Thoracic aorta (tissue), 2 donors: ENCODE measurements around the gene GABBR1. TPM values are rescaled to one million over a fixed set of nuclear protein-coding genes. Genes with fewer than 3 reads are reported as not detected.

ENCODE experiments used
- ATAC-seq: fragments of 150-250 bp; one replicate; pipeline ENCODE4 v1.8.0; 2017; ENCODE audit warnings: low read depth; ENCODE audit not compliant: insufficient number of reproducible peaks, low FRiP score
- DNase-seq: peaks from one replicate; pipeline ENCODE4 v3.0.0-alpha.2; 2020; ENCODE audit warnings: low spot score
- H3K27ac ChIP-seq, 2 donors: fragments of 200-600 bp; sonication (generic); 1 replicate in 1 of 2; 2 replicates in 1 of 2; pipeline ENCODE4 v1.5.1; 2016; ENCODE audit warnings: mild to moderate bottlenecking in 2 of 2, moderate library complexity in 2 of 2
- H3K27me3 ChIP-seq: fragments of 200-600 bp; sonication (generic); replicated peaks from 2 replicates; pipeline ENCODE4 v1.6.0; 2016; ENCODE audit warnings: mild to moderate bottlenecking; ENCODE audit not compliant: insufficient read depth
- H3K36me3 ChIP-seq: fragments of 200-600 bp; sonication (generic); one replicate; pipeline ENCODE4 v1.5.1; 2016
- H3K4me1 ChIP-seq, 2 donors: fragments of 200-600 bp; sonication (generic); 1 replicate in 1 of 2; 2 replicates in 1 of 2; pipeline versions ENCODE4 v1.5.1 to v1.6.0; 2016; ENCODE audit warnings: low read depth in 2 of 2, mild to moderate bottlenecking in 1 of 2; ENCODE audit not compliant: control insufficient read depth in 1 of 2
- H3K4me3 ChIP-seq: fragments of 200-600 bp; sonication (generic); 2 replicates; pipeline ENCODE4 v1.5.1; 2016; ENCODE audit warnings: mild to moderate bottlenecking
- H3K9me3 ChIP-seq: fragments of 200-600 bp; sonication (generic); 2 replicates; pipeline ENCODE4 v1.5.1; 2016
- total RNA-seq, 2 donors: library from RNA; depleted of rRNA; stranded (reverse); fragments of >200 nt; gene quantifications; one replicate each; pipeline versions ENCODE4 v1.1.0 to v1.2.3, GENCODE V29; 2016
- TF ChIP-seq, protein P1 (sequence below): fragments of 200-600 bp; sonication (generic); IDR thresholded peaks from one replicate; pipeline ENCODE4 v1.5.1; 2019; ENCODE audit warnings: antibody characterized with exemption

Gene GABBR1
- total RNA-seq, 2 donors from 2014 or later = 63.2 to 112 TPM

GRCh38 chr6:29547573-29547972 is 85.4 kb downstream of the GABBR1 start:
- no peak for ATAC-seq
- Histone ChIP-seq H3K4me3 (no peak overlapping the region), H3K9me3 (no peaks in the 10 kb centered on the region), H3K27me3 (no peaks in the 10 kb centered on the region), H3K36me3 (no peaks in the 10 kb centered on the region), H3K27ac (no peak overlapping the region), H3K4me1 (peaks cover 0 to under 1% of the 10 kb centered on the region in 2 donors)
- no peak for DNase-seq
- TF ChIP-seq, protein P1, sequence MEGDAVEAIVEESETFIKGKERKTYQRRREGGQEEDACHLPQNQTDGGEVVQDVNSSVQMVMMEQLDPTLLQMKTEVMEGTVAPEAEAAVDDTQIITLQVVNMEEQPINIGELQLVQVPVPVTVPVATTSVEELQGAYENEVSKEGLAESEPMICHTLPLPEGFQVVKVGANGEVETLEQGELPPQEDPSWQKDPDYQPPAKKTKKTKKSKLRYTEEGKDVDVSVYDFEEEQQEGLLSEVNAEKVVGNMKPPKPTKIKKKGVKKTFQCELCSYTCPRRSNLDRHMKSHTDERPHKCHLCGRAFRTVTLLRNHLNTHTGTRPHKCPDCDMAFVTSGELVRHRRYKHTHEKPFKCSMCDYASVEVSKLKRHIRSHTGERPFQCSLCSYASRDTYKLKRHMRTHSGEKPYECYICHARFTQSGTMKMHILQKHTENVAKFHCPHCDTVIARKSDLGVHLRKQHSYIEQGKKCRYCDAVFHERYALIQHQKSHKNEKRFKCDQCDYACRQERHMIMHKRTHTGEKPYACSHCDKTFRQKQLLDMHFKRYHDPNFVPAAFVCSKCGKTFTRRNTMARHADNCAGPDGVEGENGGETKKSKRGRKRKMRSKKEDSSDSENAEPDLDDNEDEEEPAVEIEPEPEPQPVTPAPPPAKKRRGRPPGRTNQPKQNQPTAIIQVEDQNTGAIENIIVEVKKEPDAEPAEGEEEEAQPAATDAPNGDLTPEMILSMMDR = no peak

DNA sequence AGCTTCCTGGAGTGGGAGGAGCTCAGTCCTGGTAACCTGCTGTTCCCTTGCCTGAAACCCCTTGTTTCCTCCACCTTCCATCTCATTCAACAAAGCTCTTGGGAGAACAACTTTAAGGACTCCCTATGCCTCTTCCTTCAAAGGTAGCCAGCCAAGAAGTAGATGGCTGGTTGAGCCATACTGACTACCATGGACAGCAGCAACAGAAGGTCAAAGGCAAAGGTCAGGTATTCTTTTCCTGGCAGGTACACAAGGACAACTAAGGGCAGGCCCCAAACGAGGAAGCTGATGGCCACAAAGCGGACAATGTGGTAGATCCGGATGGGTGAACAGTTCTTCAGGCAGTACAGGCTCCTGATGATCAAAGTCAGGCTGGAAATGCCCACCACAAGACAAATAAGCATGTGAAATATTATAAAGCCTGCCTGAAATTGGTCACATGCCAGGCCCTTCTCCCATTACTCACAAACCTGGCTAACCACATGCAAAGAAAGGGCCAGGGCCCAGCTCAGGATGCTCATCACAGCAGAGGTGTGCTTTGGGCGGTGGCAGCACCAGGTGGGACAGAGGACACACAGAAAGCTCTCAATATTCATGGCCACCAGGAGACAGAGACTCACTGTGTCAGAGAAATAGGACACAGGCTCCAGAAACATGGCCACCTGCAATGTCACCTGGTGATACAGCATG is 95.1 kb downstream of the GABBR1 start:
- Histone ChIP-seq H3K4me1 (no peaks in the 10 kb centered on the region), H3K4me3 (no peak overlapping the region), H3K9me3 (no peaks in the 10 kb centered on the region), H3K27ac (no peak overlapping the region), H3K36me3 (no peaks in the 10 kb centered on the region), H3K27me3 (no peaks in the 10 kb centered on the region)
- no peak for ATAC-seq
- DNase-seq = no peak
- TF ChIP-seq, protein P1 = no peak

- DNase-seq (no peak), ATAC-seq (no peak)
- Histone ChIP-seq H3K4me1 (no peaks in the 10 kb centered on the region), H3K4me3 (no peak overlapping the region), H3K36me3 (no peaks in the 10 kb centered on the region), H3K27me3 (no peaks in the 10 kb centered on the region), H3K9me3 (no peaks in the 10 kb centered on the region), H3K27ac (no peak overlapping the region)
- TF ChIP-seq, protein P1 = no peak
Measured at GRCh38 chr6:29532320-29532951, 100.5 kb downstream of the GABBR1 start.

DNA sequence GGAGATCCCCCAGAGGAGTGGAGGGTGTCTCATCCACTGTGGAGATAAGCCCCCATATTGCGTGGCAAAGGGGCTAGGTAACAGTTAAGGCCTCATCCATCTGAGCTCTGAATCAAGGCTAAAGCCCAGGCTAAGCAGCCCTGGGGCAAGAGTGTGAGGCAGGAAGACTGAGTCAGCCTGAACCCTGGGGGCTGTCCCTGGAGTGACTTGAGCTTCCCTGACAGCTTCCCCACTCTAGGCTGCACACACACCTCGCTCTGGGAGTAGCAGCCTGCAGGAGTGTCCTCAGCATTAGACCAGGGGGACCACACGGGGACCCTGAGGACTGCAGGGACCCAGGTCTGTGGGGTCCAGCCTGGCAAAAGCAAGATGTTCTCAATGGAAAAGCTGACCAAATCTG is 101.3 kb downstream of the GABBR1 start:
- Histone ChIP-seq H3K4me3 (no peak overlapping the region), H3K4me1 (no peaks in the 10 kb centered on the region), H3K9me3 (no peaks in the 10 kb centered on the region), H3K36me3 (no peaks in the 10 kb centered on the region), H3K27ac (no peak overlapping the region), H3K27me3 (no peaks in the 10 kb centered on the region)
- TF ChIP-seq, protein P1 = no peak
- DNase-seq (no peak), ATAC-seq (no peak)

DNA sequence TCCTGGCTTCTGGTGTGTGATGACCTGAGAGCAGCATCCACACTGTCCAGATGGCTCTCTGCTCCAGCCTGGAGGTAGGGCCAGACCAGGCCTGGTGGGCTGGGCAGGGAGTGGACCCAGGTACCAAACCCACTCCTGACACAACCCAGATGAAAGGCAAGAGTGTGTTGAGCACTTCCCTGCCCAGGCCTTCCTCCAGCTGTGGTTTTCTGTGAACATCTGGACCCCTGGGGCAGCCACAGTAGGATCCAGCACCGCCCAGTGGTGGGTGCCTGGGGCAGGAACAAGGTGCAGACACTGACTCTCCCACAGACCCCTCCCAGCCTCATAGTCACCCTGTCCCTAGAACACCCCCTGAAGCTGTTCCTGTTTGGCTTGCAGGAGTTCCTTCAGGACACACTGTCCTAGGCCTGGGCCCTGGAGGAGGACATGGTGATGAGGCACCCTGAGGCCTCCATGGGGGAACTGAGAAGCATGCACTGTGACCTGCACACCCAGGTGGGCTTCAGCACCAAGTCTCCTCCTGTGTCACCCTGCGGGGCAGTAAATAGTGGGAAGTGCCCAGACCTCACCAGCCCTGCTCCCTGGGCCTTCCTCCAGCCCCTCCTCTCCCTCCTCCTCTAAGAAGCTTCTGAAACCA is 102.2 kb downstream of the GABBR1 start:
- Histone ChIP-seq H3K4me3 (no peak overlapping the region), H3K36me3 (no peaks in the 10 kb centered on the region), H3K27me3 (no peaks in the 10 kb centered on the region), H3K27ac (no peak overlapping the region), H3K4me1 (no peaks in the 10 kb centered on the region), H3K9me3 (no peaks in the 10 kb centered on the region)
- TF ChIP-seq, protein P1 = no peak
- DNase-seq (no peak), ATAC-seq (no peak)
